ENCODE measurements around the gene RNF212. TPM values are rescaled to one million over a fixed set of nuclear protein-coding genes. Genes with fewer than 3 reads are reported as not detected.

RNF212 gene
- total and polyA plus RNA-seq, 2 experiments from 2014 or later = 0.80 to 1.7 TPM

GRCh38 chr4:1041147-1041935 is 72.0 kb downstream of the RNF212 start:
- Histone ChIP-seq H3K4me1 (ENCODE audit: low read depth) (peaks cover 3% of the 10 kb centered on the region), H3K27ac (no peak overlapping the region), H3K27me3 (peaks cover 15% of the 10 kb centered on the region), H3K4me3 (no peak overlapping the region), H3K9me3 (ENCODE audit: low read depth) (no peaks in the 10 kb centered on the region), H3K36me3 (no peaks in the 10 kb centered on the region)
- DNase-seq (ENCODE audit: low read depth in 1 of 2, low spot score in 1 of 2) = peak in 1 of 2 donors; percentile 66
- no peak for TF ChIP-seq CTCF (IDR thresholded peaks at IDR 0.05; ENCODE audit: low read depth, low read length)

- TF ChIP-seq CTCF (IDR thresholded peaks at IDR 0.05; ENCODE audit: low read depth, low read length) = no peak
Measured at GRCh38 chr4:1040344-1041146, 72.8 kb downstream of the RNF212 start.

GRCh38 chr4:1039493-1040343 is 73.6 kb downstream of the RNF212 start:
- Histone ChIP-seq H3K27me3 (peaks cover 4% of the 10 kb centered on the region), H3K4me3 (no peak overlapping the region), H3K27ac (no peak overlapping the region), H3K9me3 (ENCODE audit: low read depth) (no peaks in the 10 kb centered on the region), H3K36me3 (no peaks in the 10 kb centered on the region), H3K4me1 (ENCODE audit: low read depth) (peaks cover 3% of the 10 kb centered on the region)
- DNase-seq (ENCODE audit: low read depth in 1 of 2, low spot score in 1 of 2) = peak; percentile 55 to 64
- TF ChIP-seq CTCF (IDR thresholded peaks at IDR 0.05; ENCODE audit: low read depth, low read length) = no peak

More at GRCh38 chr4:1040344-1041146, 72.8 kb downstream of the RNF212 start:
- no peak overlapping the region for H3K27ac ChIP-seq
- no peak for DNase-seq (ENCODE audit: low read depth in 1 of 2, low spot score in 1 of 2)
- H3K9me3 ChIP-seq (ENCODE audit: low read depth) = no peaks in the 10 kb centered on the region
- H3K4me1 ChIP-seq (ENCODE audit: low read depth) = peaks cover 3% of the 10 kb centered on the region
- H3K4me3 ChIP-seq = no peak overlapping the region
- H3K36me3 ChIP-seq = no peaks in the 10 kb centered on the region
- H3K27me3 ChIP-seq = peaks cover 12% of the 10 kb centered on the region

- Histone ChIP-seq H3K36me3 (no peaks in the 10 kb centered on the region), H3K4me3 (no peak overlapping the region), H3K9me3 (ENCODE audit: low read depth) (no peaks in the 10 kb centered on the region), H3K27me3 (no peaks in the 10 kb centered on the region), H3K4me1 (ENCODE audit: low read depth) (peaks cover 3% of the 10 kb centered on the region), H3K27ac (no peak overlapping the region)
- no peak for DNase-seq (ENCODE audit: low read depth in 1 of 2, low spot score in 1 of 2)
- TF ChIP-seq CTCF (IDR thresholded peaks at IDR 0.05; ENCODE audit: low read depth, low read length) = no peak
Measured at GRCh38 chr4:1038948-1039492, 74.3 kb downstream of the RNF212 start.
